Tibial nerve (tissue), 4 donors: ENCODE results near the gene INPP5A. TPM values are rescaled to one million over a fixed set of nuclear protein-coding genes. Genes with fewer than 3 reads are reported as not detected.

Experiments
- DNase-seq, 2 donors: peaks; one replicate each; pipeline ENCODE4 v3.0.0-alpha.2; 2019; ENCODE audit warnings: low spot score in 2 of 2
- H3K27ac ChIP-seq, 4 donors: fragments of 200-600 bp; sonication (generic) in 3 of 4; one replicate each; pipeline ENCODE4 v1.5.1; 2017 to 2019; ENCODE audit warnings: mild to moderate bottlenecking in 1 of 4
- H3K27me3 ChIP-seq, 2 donors: fragments of 200-600 bp; sonication (generic) in 1 of 2; one replicate each; pipeline versions ENCODE4 v1.5.1 to v1.6.0; 2017 to 2019
- H3K36me3 ChIP-seq, 3 donors: fragments of 200-600 bp; sonication (generic); one replicate each; pipeline ENCODE4 v1.5.1; 2018 to 2019
- H3K4me1 ChIP-seq, 4 donors: fragments of 200-600 bp; sonication (generic) in 3 of 4; one replicate each; pipeline ENCODE4 v1.5.1; 2017 to 2019
- H3K4me3 ChIP-seq, 4 donors: fragments of 200-600 bp; sonication (generic) in 3 of 4; one replicate each; pipeline ENCODE4 v1.5.1; 2017 to 2019; ENCODE audit warnings: mild to moderate bottlenecking in 1 of 4, moderate library complexity in 1 of 4
- H3K9me3 ChIP-seq, 4 donors: fragments of 200-600 bp; sonication (generic) in 3 of 4; one replicate each; pipeline ENCODE4 v1.5.1; 2017 to 2019
- CTCF ChIP-seq, 5 experiments: fragments of 200-600 bp in 3 of 5; fragments of 450-650 bp in 2 of 5; sonication (generic) in 3 of 5; IDR thresholded peaks; one replicate each; pipeline ENCODE4 v1.5.1; 2016 to 2019; ENCODE audit warnings: antibody characterized with exemption in 5 of 5, mild to moderate bottlenecking in 3 of 5, moderate library complexity in 2 of 5
- EP300 ChIP-seq, 2 donors: sonication (generic); formaldehyde crosslinking; IDR thresholded peaks; one replicate each; pipeline ENCODE4 v1.6.1; 2017; ENCODE audit warnings: antibody characterized with exemption in 2 of 2, mild to moderate bottlenecking in 1 of 2
- POLR2A ChIP-seq, 2 donors: fragments of 450-650 bp; IDR thresholded peaks; one replicate each; pipeline ENCODE4 v1.6.1; 2017; ENCODE audit warnings: antibody characterized with exemption in 2 of 2, mild to moderate bottlenecking in 2 of 2, moderate library complexity in 2 of 2
- WGBS, 2 donors: methylation state at CpG; one replicate each; pipeline ENCODE4 v1.1.5; 2018; 5-methylcytosine and 5-hydroxymethylcytosine counted together
- total RNA-seq, 4 donors: library from RNA; depleted of rRNA; stranded (reverse); fragments of >200 nt; gene quantifications; one replicate each; pipeline ENCODE4 v1.1.0, GENCODE V29; 2016

The INPP5A gene
- total RNA-seq, 4 donors from 2014 or later = 73.8 to 101 (median 86.2) TPM

DNA sequence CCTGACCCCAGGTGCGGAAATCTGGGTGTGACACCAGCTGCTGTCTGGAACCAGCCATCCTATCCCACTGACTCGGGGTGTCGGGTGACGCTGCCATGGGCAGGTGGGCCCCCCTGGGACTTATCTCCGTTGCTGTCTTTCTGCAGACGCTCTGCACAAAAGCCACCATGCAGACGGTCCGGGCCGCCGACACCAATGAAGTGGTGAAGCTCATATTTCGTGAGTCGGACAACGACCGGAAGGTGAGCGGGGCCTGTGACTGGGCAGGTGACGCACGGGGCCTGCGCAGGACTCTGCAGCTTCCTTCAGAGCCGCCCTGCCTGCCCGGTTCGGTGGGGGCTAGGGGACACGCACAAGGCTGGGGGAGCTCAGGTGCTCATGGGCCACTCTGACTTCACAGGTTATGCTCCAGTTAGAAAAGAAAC is 211.8 kb downstream of the INPP5A start:
- DNase-seq = no peak
- H3K27me3 ChIP-seq = no peaks in the 10 kb centered on the region
- peaks cover 0 to 59% (median 0%) of the 10 kb centered on the region in 3 donors for H3K36me3 ChIP-seq
- H3K27ac ChIP-seq = no peak overlapping the region
- no peak overlapping the region for H3K4me3 ChIP-seq
- no peak for TF ChIP-seq CTCF (IDR thresholded peaks at IDR 0.05)
- TF ChIP-seq EP300 (IDR thresholded peaks at IDR 0.05) = no peak
- TF ChIP-seq POLR2A (IDR thresholded peaks at IDR 0.05) = no peak
- H3K9me3 ChIP-seq = no peaks in the 10 kb centered on the region
- WGBS, 2 donors = 95 to 97% methylated on average over 17 to 21 of the region's 22 CpGs
- H3K4me1 ChIP-seq = peaks cover 0 to 8% (median 0%) of the 10 kb centered on the region in 4 donors

- TF ChIP-seq EP300 (IDR thresholded peaks at IDR 0.05) (no peak), CTCF (IDR thresholded peaks at IDR 0.05) (no peak), POLR2A (IDR thresholded peaks at IDR 0.05) (no peak)
- Histone ChIP-seq H3K4me1 (peaks cover 0 to 8% (median 0%) of the 10 kb centered on the region in 4 donors), H3K4me3 (no peak overlapping the region), H3K36me3 (peaks cover 0 to 75% (median 0%) of the 10 kb centered on the region in 3 donors), H3K27ac (no peak overlapping the region), H3K9me3 (no peaks in the 10 kb centered on the region), H3K27me3 (no peaks in the 10 kb centered on the region)
- DNase-seq = no peak
- 89 to 92% methylated on average over 14 of the region's 14 CpGs for WGBS, 2 donors
Measured at GRCh38 chr10:132750936-132751335, 213.3 kb downstream of the INPP5A start.

GRCh38 chr10:132752378-132752777 is 214.8 kb downstream of the INPP5A start:
- Histone ChIP-seq H3K4me1 (peaks cover 0 to 1% (median 0%) of the 10 kb centered on the region in 4 donors), H3K9me3 (no peaks in the 10 kb centered on the region), H3K4me3 (no peak overlapping the region), H3K27ac (no peak overlapping the region), H3K27me3 (no peaks in the 10 kb centered on the region), H3K36me3 (peaks cover 0 to 88% (median 0%) of the 10 kb centered on the region in 3 donors)
- WGBS, 2 donors = 93 to 96% methylated on average over 17 to 20 of the region's 20 CpGs
- no peak for TF ChIP-seq POLR2A (IDR thresholded peaks at IDR 0.05)
- TF ChIP-seq EP300 (IDR thresholded peaks at IDR 0.05) = no peak
- TF ChIP-seq CTCF (IDR thresholded peaks at IDR 0.05) = no peak
- no peak for DNase-seq

GRCh38 chr10:132752961-132753360 is 215.4 kb downstream of the INPP5A start:
- no peak for TF ChIP-seq POLR2A (IDR thresholded peaks at IDR 0.05)
- TF ChIP-seq EP300 (IDR thresholded peaks at IDR 0.05) = no peak
- no peak for TF ChIP-seq CTCF (IDR thresholded peaks at IDR 0.05)
- peaks cover 0 to 92% (median 0%) of the 10 kb centered on the region in 3 donors for H3K36me3 ChIP-seq

GRCh38 chr10:132753596-132753995 is 216.0 kb downstream of the INPP5A start:
- Histone ChIP-seq H3K4me1 (no peaks in the 10 kb centered on the region), H3K27me3 (no peaks in the 10 kb centered on the region), H3K36me3 (peaks cover 0 to 91% (median 0%) of the 10 kb centered on the region in 3 donors), H3K9me3 (no peaks in the 10 kb centered on the region), H3K27ac (no peak overlapping the region), H3K4me3 (no peak overlapping the region)
- DNase-seq = no peak
- WGBS, 2 donors = 90 to 95% methylated on average over 15 of the region's 15 CpGs
- TF ChIP-seq EP300 (IDR thresholded peaks at IDR 0.05) (no peak), CTCF (IDR thresholded peaks at IDR 0.05) (no peak)

More at GRCh38 chr10:132752961-132753360, 215.4 kb downstream of the INPP5A start:
- H3K27ac ChIP-seq = no peak overlapping the region
- H3K4me3 ChIP-seq = no peak overlapping the region
- H3K9me3 ChIP-seq = no peaks in the 10 kb centered on the region
- no peaks in the 10 kb centered on the region for H3K27me3 ChIP-seq
- WGBS, 2 donors = 95 to 97% methylated on average over 28 of the region's 28 CpGs
- H3K4me1 ChIP-seq = no peaks in the 10 kb centered on the region
- DNase-seq = no peak
